GDM1 (cell line): ENCODE results near the gene SPINDOC.
"Not testable (repeated sequence)": the region's sequence is repeated elsewhere in the genome, so short reads cannot be mapped to it uniquely, and the experiment has no call there.

Experiments used
- DNase-seq: peaks from one replicate; lab custom pipeline; 2025; lab: John Stamatoyannopoulos, UW

SPINDOC gene

GRCh38 chr11:63813035-63813562 lies at the start of gene SPINDOC:
Gene SPINDOC (plus strand): TSS chr11:63813456. CDS start chr11:63813687, 231 bp downstream.
- DNase-seq = peak; percentile 69

- DNase-seq = no peak
These were observed 49.5 kb upstream of the SPINDOC start for GRCh38 chr11:63763496-63764339.

DNA sequence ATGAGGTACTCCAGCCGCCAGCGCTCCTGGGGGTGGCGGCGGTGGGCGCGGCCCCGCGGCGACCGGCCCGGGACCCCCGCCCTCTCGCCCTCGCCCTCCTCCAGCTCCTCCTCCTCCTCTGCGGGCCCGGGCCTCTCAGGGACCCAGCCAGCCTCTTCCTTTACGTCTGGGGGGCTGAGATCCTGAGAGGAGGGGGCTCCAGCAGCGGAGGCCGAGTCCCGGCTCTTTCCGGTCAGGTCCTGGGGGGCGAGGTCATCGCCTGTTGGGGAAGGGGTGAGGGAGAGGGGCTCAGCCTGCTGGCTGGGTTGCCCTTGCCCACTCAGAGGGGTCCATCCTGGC lies 48.9 kb upstream of the SPINDOC start:
- DNase-seq = no peak

- DNase-seq = no peak
These were observed 48.3 kb upstream of the SPINDOC start for GRCh38 chr11:63764679-63765647.

- DNase-seq = no peak
These were observed 47.5 kb upstream of the SPINDOC start for GRCh38 chr11:63765688-63766241.

DNA sequence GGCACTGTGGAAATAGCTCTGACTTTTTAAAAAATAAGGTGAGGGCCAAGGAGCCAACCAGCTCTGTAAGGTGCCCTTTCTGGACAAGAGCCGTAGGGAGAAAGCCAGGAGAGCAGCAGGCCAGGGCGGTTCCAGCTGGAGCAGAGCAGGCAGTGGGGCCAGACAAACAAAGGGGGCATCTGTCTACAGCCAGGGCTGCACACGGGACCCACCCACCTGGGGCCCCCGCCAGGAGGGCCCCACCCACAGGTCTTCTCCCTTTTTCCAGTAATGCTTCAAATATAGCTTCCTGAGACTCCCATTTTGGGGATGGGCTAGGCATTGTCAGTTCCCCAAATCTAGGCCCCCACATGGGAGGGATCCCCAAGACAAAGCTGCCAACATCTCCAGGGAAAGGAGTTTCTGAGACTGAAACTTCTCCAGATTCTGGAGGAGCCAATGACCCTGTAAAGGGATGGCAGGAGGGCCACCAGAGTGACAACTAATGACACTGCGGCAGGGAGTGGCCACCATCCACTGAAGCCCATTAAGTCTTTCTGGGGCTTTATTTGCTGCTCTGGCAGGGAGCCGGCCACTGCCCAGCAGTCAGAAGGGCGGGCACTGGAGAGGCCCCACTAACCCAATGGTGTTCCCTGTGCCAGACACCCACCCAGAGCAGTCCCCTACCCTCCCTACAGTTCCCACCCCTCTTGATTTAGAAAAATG lies 46.6 kb upstream of the SPINDOC start:
- DNase-seq = no peak

- no peak for DNase-seq
These were observed 46.0 kb upstream of the SPINDOC start for GRCh38 chr11:63767267-63767564.

DNA sequence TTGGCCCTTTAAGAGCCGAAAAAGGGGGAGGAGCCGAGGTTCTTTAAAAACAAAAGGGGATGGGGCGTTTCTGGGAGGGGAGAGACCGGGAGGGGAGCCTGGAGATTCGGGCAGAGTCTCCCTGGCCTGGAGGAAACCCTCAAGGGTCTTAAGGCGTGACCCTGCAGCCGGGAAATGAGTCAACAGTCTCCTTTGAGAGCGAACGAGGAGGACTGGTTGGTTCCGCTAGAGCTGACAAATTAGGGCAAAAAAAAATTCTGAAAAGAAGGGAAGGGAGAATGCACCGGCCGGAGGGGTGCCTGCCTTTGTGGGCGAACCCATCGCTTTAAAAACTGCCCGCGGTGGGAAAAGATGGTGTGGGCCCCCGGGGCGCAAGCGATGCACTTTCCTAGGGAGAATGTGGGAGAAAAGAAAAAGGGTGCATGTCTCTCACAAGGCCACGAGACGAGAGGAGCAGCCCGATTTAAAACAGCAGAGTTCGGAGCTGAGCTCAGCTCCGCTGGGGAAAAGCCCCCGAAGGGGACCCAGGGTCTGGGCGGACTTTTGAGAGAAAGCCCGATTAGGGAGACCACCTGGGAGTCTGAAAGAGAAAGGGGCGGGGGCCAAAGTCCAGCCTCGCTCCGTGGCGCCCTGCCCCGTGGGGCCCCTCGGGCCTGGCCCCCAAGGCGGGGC lies 45.6 kb upstream of the SPINDOC start:
- DNase-seq = peak; percentile 61

- peak; percentile 40 for DNase-seq
These were observed 44.8 kb upstream of the SPINDOC start, which contains the start of gene ZFTA for GRCh38 chr11:63768237-63769041. Gene ZFTA (minus strand): TSS chr11:63768775. CDS start chr11:63768622, 153 bp downstream.

DNA sequence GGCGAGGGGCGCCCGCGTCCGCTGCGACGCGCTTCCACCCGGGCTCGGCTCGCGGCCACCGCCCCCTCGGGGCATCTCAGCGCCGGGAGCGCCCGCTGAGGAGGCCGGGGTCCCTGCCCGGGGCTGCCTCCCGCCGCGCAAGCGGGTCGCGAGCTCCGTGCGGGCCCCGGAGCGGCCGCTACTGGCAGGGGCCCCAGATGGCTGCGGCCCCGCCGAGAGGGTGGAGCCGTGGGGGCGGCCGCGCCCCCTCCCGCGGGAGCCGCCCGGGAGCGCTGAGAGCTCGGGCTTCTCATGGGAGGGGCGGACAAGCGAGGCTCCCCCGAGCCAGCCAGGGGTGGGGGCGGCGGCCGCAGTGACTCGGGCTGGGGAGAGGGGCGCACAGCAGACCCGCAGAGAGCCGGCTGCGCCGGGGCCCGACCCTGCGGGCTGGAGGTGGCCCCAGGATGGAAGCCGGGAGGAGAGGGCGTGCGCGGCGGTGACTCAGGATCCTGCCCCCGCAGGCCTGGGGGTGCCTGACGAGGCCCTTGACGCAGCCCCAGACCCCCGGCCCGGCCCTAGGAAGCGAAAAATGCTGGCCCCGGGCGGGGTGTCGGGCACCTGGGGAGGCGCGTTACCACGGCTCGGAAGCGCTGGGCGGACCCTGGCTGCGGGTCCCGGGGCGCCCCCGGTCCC lies 44.1 kb upstream of the SPINDOC start:
- DNase-seq = no peak

- no peak for DNase-seq
These were observed 43.4 kb upstream of the SPINDOC start for GRCh38 chr11:63769714-63770455.

DNA sequence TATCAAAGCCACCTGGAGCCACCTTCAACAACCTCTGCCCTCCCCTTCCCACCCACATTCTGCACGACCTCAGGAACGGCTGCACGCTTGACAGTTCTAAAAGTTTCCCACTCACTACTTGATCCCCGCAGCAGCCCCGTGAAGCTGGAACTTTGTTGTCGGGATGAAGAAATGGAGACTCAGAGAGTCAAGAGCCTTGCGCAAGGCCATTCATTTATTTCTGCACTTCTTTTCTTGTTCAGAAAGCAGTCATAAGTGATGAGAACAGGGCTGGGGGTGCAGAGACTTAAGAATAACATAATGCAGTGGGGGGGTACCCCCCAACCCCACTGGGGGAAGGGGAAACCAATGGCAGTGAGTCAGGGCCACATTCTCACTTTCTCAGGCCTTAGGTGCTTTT lies 42.5 kb upstream of the SPINDOC start:
- DNase-seq = no peak

DNA sequence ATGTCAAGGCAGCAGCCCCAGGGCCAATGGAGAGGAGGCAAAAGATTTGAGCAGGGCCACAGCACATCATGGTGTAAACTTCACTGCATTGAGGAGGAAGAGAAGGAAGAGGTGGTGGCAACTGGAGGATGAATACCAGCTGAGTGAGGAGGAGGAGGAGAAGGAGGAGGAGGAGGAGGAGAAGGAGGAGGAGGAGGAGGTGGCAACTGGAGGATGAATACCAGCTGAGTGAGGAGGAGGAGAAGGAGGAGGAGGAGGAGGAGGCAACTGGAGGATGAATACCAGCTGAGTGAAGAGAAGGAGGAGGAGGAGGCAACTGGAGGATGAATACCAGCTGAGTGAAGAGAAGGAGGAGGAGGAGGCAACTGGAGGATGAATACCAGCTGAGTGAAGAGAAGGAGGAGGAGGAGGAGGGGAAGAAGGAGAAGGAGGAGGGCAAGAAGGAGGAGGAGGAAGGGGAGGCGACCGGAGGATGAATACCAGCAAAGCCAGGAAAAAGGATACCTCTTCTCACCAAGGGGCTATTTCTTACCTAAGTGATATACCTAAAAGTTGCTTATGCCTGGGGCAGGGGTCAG lies 41.4 kb upstream of the SPINDOC start:
- DNase-seq = not testable (repeated sequence)

DNA sequence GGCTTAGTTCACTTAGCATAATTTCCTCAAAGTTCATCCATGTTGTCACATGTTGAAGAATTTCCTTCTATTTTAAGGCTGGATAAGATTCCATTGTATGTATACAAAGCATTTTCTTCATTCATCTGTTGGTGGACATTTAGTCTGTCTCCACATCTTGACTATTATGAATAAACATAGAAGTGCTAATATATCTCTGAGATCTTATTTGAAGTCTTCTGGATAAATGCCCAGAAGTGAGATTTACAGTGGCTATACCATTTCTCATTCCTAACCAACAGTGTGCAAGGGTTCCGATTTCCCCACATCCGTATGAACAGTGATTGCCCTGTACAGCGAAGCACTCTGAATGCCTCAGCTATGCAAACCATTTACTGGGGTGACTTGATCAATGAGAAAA lies 38.1 kb upstream of the SPINDOC start:
- no peak for DNase-seq

GRCh38 chr11:63779039-63779438 lies 34.2 kb upstream of the SPINDOC start:
- no peak for DNase-seq

DNA sequence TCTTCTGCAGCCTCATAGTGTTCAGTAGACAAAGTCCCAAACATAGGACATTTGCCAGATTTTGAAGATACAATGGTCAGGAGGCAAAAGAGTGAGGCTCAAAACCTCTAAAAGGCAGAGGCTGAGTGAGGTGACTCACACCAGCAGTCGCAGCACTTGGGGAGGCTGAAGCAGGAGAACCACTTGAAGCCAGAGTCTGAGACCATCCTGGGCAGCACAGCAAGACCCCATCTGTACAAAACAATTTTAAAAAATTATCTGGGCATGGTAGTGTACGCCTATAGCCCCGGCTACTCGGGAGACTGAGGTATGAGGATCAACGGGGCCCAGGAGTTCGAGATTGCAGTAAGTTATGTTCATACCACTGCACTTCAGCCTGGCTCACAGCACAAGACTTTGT lies 30.5 kb upstream of the SPINDOC start:
- DNase-seq = no peak

GRCh38 chr11:63783925-63784592 lies 29.2 kb upstream of the SPINDOC start:
- DNase-seq = no peak

DNA sequence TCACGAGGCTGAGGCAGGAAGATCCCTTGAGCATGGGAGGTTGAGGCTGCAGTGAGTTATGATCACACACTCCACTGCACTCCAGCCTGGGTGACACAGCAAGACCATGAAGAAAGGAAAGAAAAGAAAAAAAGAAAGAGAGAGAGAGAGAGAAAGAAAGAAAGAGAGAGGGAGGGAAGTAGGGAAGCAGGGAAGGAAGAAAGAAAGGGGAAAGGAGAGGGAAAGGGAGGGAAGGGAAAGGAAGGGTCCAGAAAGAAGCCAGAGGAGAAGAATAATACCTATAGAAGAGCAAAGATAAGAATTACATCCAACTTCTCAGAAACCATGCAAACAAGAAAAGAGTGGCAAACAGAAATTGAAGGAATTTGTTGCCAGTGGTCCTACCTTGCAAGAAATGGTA lies 27.4 kb upstream of the SPINDOC start:
- no peak for DNase-seq
